Dedifferentiated amniotic fluid mesenchymal stem cell (primary cell): ENCODE data around the gene MARS1.
"Not testable (repeated sequence)": the region's sequence is repeated elsewhere in the genome, so short reads cannot be mapped to it uniquely, and the experiment has no call there.

Experiments used
- DNase-seq: peaks from one replicate; pipeline ENCODE4 v3.0.0-alpha.2; 2016; ENCODE audit errors: extremely low spot score

MARS1 gene

GRCh38 chr12:57487597-57488401 is at the start of gene MARS1:
TSS of gene MARS1 (plus strand) at chr12:57488068. CDS start at chr12:57488091, 23 bp downstream.
- DNase-seq = peak; percentile 98

GRCh38 chr12:57438400-57438799 is 49.5 kb upstream of the MARS1 start:
- DNase-seq = no peak

- DNase-seq = no peak
Observed at GRCh38 chr12:57439762-57440266, 48.1 kb upstream of the MARS1 start.

GRCh38 chr12:57441393-57441792 is 46.5 kb upstream of the MARS1 start:
- DNase-seq = not testable (repeated sequence)

GRCh38 chr12:57441846-57442427 is 45.9 kb upstream of the MARS1 start:
- DNase-seq = no peak

- not testable (repeated sequence) for DNase-seq
Observed at GRCh38 chr12:57444337-57444736, 43.5 kb upstream of the MARS1 start.

GRCh38 chr12:57444744-57445143 is 43.1 kb upstream of the MARS1 start:
- no peak for DNase-seq

- DNase-seq = no peak
Observed at GRCh38 chr12:57446292-57446960, 41.4 kb upstream of the MARS1 start.

- no peak for DNase-seq
Observed at GRCh38 chr12:57448669-57449068, 39.2 kb upstream of the MARS1 start.

- DNase-seq = no peak
Observed at GRCh38 chr12:57449375-57449774, 38.5 kb upstream of the MARS1 start.

GRCh38 chr12:57450057-57450456 is 37.8 kb upstream of the MARS1 start:
- DNase-seq = no peak

GRCh38 chr12:57451233-57451778 is 36.6 kb upstream of the MARS1 start:
- no peak for DNase-seq

- DNase-seq = peak; percentile 38
Observed at GRCh38 chr12:57452181-57452936, 35.5 kb upstream of the MARS1 start.

- DNase-seq = peak; percentile 78
Observed at GRCh38 chr12:57452937-57453509, 34.8 kb upstream of the MARS1 start.

GRCh38 chr12:57454213-57454565 is 33.7 kb upstream of the MARS1 start:
- DNase-seq = no peak

- peak; percentile 29 for DNase-seq
Observed at GRCh38 chr12:57454566-57455373, 33.1 kb upstream of the MARS1 start, which contains the start of gene INHBE. TSS of gene INHBE (plus strand) at chr12:57455307. CDS start at chr12:57455537, 230 bp downstream.

- DNase-seq = no peak
Observed at GRCh38 chr12:57455374-57456144, 32.3 kb upstream of the MARS1 start.

- DNase-seq = no peak
Observed at GRCh38 chr12:57456145-57456700, 31.6 kb upstream of the MARS1 start.
